GM12878 (cell line): ENCODE results near the gene POC1B.

Experiments
- HDAC6 ChIP-seq: fragments of 200-600 bp; sonication (generic); IDR thresholded peaks from one replicate; pipeline ENCODE4 v1.8.0; 2017; ENCODE audit warnings: antibody characterized with exemption; ENCODE audit not compliant: unreplicated experiment
- MEF2A ChIP-seq: IDR thresholded peaks from 2 replicates; pipeline ENCODE4 v1.6.1; 2011; ENCODE audit warnings: low read depth, mild to moderate bottlenecking, low read length, moderate library complexity; ENCODE audit not compliant: insufficient read depth
- MXI1 ChIP-seq: fragments of 150-350 bp; IDR thresholded peaks from 2 replicates; pipeline ENCODE4 v1.6.1; 2011; ENCODE audit warnings: low read depth, mild to moderate bottlenecking, inconsistent platforms, low read length, improper control_type of control experiment
- POLR2A ChIP-seq: IDR thresholded peaks from 2 replicates; pipeline ENCODE4 v1.6.1; 2011; ENCODE audit warnings: low read depth, mild to moderate bottlenecking, low read length
- RFX5 ChIP-seq: IDR thresholded peaks from 2 replicates; pipeline ENCODE4 v1.6.1; 2011; ENCODE audit warnings: low read depth, low read length, improper control_type of control experiment
- SP1 ChIP-seq: IDR thresholded peaks from one replicate; pipeline ENCODE4 v1.6.1; 2011; ENCODE audit warnings: low read depth, low read length
- SREBF1 ChIP-seq: IDR thresholded peaks from 2 replicates; pipeline ENCODE4 v1.6.1; 2012; ENCODE audit warnings: mild to moderate bottlenecking, low read length
- SUZ12 ChIP-seq: fragments of 200-600 bp; sonication (generic); IDR thresholded peaks from one replicate; pipeline ENCODE4 v1.6.1; 2018; ENCODE audit warnings: antibody characterized with exemption, mild to moderate bottlenecking; ENCODE audit not compliant: unreplicated experiment
- TF ChIP-seq, protein P1 (sequence below), 3 experiments: IDR thresholded peaks in 2 of 3; conservative IDR thresholded peaks in 1 of 3; 2 replicates each; pipeline ENCODE4 v1.5.1; 2011; ENCODE audit warnings: low read depth in 3 of 3, low read length in 3 of 3, mild to moderate bottlenecking in 3 of 3, control low read depth in 2 of 3, moderate library complexity in 2 of 3, inconsistent platforms in 1 of 3, mixed read lengths in 1 of 3; ENCODE audit not compliant: control insufficient read depth in 2 of 3, insufficient read depth in 1 of 3; ENCODE audit errors: extremely low read depth in 1 of 3
- TF ChIP-seq, protein P2 (sequence below): IDR thresholded peaks from 2 replicates; pipeline ENCODE4 v1.6.1; 2012; ENCODE audit warnings: low read depth, low read length, improper control_type of control experiment

DNA sequence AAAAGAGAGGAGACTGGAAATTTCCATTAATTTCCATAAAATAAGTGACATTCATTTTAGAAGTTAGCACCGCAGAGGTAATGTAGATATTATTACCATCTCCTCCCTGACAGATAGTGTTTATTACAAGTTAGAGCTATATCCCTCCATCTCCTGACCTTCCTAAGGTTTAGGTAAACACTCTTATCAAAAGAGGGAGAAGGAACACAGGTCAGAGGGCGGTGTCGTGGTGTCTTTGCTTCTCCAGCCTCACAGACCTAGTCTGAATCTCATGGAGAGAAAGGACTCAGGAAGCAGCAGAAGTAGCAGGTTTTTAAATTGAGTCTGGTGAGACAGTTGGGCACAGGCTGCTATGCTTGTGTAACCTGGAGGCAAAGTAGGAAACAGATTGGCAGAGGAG, 11.5 kb upstream of the POC1B start:
- TF ChIP-seq SREBF1 (no peak), POLR2A (no peak), MXI1 (no peak), RFX5 (no peak), SP1 (no peak), HDAC6 (no peak), MEF2A (no peak), SUZ12 (no peak)
- TF ChIP-seq, protein P1, sequence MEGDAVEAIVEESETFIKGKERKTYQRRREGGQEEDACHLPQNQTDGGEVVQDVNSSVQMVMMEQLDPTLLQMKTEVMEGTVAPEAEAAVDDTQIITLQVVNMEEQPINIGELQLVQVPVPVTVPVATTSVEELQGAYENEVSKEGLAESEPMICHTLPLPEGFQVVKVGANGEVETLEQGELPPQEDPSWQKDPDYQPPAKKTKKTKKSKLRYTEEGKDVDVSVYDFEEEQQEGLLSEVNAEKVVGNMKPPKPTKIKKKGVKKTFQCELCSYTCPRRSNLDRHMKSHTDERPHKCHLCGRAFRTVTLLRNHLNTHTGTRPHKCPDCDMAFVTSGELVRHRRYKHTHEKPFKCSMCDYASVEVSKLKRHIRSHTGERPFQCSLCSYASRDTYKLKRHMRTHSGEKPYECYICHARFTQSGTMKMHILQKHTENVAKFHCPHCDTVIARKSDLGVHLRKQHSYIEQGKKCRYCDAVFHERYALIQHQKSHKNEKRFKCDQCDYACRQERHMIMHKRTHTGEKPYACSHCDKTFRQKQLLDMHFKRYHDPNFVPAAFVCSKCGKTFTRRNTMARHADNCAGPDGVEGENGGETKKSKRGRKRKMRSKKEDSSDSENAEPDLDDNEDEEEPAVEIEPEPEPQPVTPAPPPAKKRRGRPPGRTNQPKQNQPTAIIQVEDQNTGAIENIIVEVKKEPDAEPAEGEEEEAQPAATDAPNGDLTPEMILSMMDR (IDR thresholded peaks at IDR 0.05 in 2 of 3, conservative IDR thresholded peaks at IDR 0.05 in 1 of 3; ENCODE audit: control insufficient read depth in 2 of 3, extremely low read depth in 1 of 3, insufficient read depth in 1 of 3, low read depth in 3 of 3, low read length in 3 of 3): no peak
- TF ChIP-seq, protein P2, sequence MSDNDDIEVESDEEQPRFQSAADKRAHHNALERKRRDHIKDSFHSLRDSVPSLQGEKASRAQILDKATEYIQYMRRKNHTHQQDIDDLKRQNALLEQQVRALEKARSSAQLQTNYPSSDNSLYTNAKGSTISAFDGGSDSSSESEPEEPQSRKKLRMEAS: no peak
